ENCODE data around the gene LRRC43. TPM values are rescaled to one million over a fixed set of nuclear protein-coding genes. Genes with fewer than 3 reads are reported as not detected.

LRRC43 gene
- 10 to 100 TPM in 1 of 4 donors, 1 to 10 TPM in 3; 2.7 to 11.4 (median 5.3) TPM for total RNA-seq

GRCh38 chr12:122182887-122183587 lies at the start of gene LRRC43:
Gene LRRC43 (plus strand): TSS chr12:122183123. CDS start chr12:122183145, 22 bp downstream.
- H3K36me3 ChIP-seq: no peaks in the 10 kb centered on the region
- intact Hi-C loops (cut with DNase I): no loop called here
- TF ChIP-seq CTCF (IDR thresholded peaks at IDR 0.05) (no peak), POLR2A (IDR thresholded peaks at IDR 0.05) (no peak)
- H3K4me1 ChIP-seq: peaks cover 4 to 6% of the 10 kb centered on the region in 2 donors
- H3K27ac ChIP-seq: peak within 1 kb of the TSS in 1 of 3 donors; percentile 3
- peak within 1 kb of the TSS in 2 of 3 donors; percentile 24 to 55 for H3K4me3 ChIP-seq (replicated peaks in 1 of 3)
- no peaks in the 10 kb centered on the region for H3K27me3 ChIP-seq
- no peaks in the 10 kb centered on the region for H3K9me3 ChIP-seq
- DNase-seq: peak; percentile 67 to 70
- WGBS, 2 donors: 4 to 11% methylated on average over 20 to 26 of the region's 63 CpGs

GRCh38 chr12:122133192-122133950 lies 49.6 kb upstream of the LRRC43 start:
- DNase-seq: no peak
- intact Hi-C loops (cut with DNase I): no loop called here
- WGBS, 2 donors: 78 to 80% methylated on average over 28 of the region's 28 CpGs
- Histone ChIP-seq H3K27me3 (no peaks in the 10 kb centered on the region), H3K36me3 (peaks cover 60 to 65% of the 10 kb centered on the region in 2 donors), H3K4me1 (peaks cover 10 to 11% of the 10 kb centered on the region in 2 donors), H3K27ac (no peak overlapping the region), H3K9me3 (no peaks in the 10 kb centered on the region), H3K4me3 (replicated peaks in 1 of 3) (no peak overlapping the region)
- TF ChIP-seq CTCF (IDR thresholded peaks at IDR 0.05): no peak
- TF ChIP-seq POLR2A (IDR thresholded peaks at IDR 0.05): no peak

- TF ChIP-seq CTCF (IDR thresholded peaks at IDR 0.05) (no peak), POLR2A (IDR thresholded peaks at IDR 0.05) (no peak)
- intact Hi-C loops (cut with DNase I): no loop called here
- Histone ChIP-seq H3K36me3 (peaks cover 44 to 49% of the 10 kb centered on the region in 2 donors), H3K4me1 (peaks cover 14 to 19% of the 10 kb centered on the region in 2 donors), H3K27me3 (no peaks in the 10 kb centered on the region), H3K27ac (no peak overlapping the region), H3K9me3 (no peaks in the 10 kb centered on the region), H3K4me3 (replicated peaks in 1 of 3) (no peak overlapping the region)
- WGBS, 2 donors: 91 to 95% methylated on average over 4 to 18 of the region's 18 CpGs
- no peak for DNase-seq
These were observed 47.4 kb upstream of the LRRC43 start for GRCh38 chr12:122135437-122136031.

GRCh38 chr12:122137229-122137628 lies 45.7 kb upstream of the LRRC43 start:
- Histone ChIP-seq H3K36me3 (peaks cover 51 to 55% of the 10 kb centered on the region in 2 donors), H3K27me3 (no peaks in the 10 kb centered on the region), H3K9me3 (no peaks in the 10 kb centered on the region), H3K27ac (no peak overlapping the region), H3K4me3 (replicated peaks in 1 of 3) (no peak overlapping the region), H3K4me1 (peaks cover 14 to 19% of the 10 kb centered on the region in 2 donors)
- 67 to 72% methylated on average over 10 of the region's 10 CpGs for WGBS, 2 donors
- intact Hi-C loops (cut with DNase I): no loop called here
- TF ChIP-seq CTCF (IDR thresholded peaks at IDR 0.05) (no peak), POLR2A (IDR thresholded peaks at IDR 0.05) (no peak)
- no peak for DNase-seq
